HG03378 (cell line): ENCODE results near the gene FXYD1.

Experiments
- ATAC-seq: cut with Tn5 transposase; IDR thresholded peaks from one replicate; pipeline ENCODE4 v1.9.1; 2021; ENCODE audit warnings: mild to moderate bottlenecking, moderate library complexity; ENCODE audit not compliant: unreplicated experiment

FXYD1 gene

GRCh38 chr19:35106898-35107541 is 31.6 kb upstream of the FXYD1 start:
- no peak for ATAC-seq

DNA sequence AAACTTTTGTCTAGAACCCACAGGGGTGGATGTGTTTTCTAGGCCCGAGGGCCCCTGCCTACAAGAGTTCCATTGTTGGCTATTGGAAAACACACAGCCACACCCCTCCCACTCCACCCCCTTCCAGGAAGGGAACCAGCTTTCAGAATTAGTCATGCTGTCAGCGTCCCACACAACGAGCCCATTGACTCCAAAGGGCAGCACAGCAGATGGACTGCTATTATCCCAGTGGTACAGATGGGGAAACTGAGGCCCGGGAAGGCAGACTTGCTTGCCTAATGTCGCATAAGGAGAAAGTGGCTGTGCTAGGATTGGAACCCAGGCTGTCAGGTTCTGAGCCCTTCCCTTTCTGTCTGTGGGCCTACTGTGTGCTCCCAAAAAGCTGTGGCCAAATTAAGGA is 31.1 kb upstream of the FXYD1 start:
- ATAC-seq, result no peak

DNA sequence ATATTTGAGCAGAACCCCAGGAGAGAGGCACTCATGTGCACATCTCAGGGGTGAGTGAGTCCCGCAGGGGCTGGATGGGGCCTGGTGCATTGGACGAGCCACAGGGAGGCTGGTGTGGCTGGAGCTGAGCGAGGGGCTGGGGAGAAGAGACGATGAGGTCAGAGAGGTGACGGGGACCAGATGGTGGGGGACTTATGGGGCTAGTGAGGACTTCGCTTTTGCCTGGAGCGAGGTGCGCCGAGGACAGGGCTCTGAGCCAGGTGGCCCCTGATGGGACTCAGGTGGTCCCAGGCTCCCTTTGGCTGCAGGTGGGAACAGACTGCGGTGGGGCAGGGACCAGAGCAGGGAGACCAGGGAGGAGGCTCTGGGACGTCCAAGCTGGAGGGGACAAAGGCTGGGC is 29.9 kb upstream of the FXYD1 start:
- no peak for ATAC-seq

DNA sequence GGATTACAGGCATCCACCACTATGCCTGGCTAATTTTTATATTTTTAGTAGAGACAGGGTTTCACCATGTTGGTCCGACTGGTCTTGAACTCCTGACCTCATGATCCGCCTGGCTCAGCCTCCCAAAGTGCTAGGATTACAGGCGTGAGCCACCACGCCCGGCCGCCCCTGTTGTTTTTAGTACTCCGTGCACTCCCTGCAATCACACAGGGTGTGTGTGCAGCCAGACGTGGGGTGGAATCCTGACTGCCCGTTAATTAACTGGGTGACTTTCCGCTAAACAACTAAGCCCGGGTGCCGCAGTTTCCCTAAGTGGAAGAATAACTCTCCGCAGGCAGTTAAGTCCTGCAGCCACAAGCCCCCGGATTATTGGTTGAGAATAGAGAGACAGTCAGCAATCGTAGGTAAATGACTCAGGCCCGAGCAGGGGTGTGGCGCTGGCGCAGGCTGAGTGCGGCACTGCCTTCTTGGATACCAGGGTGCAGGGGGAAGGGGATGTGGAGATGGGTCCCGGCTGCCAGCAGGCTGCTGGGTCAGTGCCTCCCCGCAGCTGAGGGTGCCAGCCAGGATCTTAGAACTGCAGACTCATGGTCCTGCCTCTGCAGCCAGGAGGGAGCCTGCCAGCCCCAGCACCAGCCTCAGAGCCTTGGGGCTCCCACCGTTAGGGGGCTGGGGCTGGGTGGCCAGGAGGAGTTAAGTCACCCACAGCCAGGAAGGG is 29.1 kb upstream of the FXYD1 start:
- no peak for ATAC-seq

- ATAC-seq, result no peak
Observed at GRCh38 chr19:35110974-35111373, 27.6 kb upstream of the FXYD1 start.

DNA sequence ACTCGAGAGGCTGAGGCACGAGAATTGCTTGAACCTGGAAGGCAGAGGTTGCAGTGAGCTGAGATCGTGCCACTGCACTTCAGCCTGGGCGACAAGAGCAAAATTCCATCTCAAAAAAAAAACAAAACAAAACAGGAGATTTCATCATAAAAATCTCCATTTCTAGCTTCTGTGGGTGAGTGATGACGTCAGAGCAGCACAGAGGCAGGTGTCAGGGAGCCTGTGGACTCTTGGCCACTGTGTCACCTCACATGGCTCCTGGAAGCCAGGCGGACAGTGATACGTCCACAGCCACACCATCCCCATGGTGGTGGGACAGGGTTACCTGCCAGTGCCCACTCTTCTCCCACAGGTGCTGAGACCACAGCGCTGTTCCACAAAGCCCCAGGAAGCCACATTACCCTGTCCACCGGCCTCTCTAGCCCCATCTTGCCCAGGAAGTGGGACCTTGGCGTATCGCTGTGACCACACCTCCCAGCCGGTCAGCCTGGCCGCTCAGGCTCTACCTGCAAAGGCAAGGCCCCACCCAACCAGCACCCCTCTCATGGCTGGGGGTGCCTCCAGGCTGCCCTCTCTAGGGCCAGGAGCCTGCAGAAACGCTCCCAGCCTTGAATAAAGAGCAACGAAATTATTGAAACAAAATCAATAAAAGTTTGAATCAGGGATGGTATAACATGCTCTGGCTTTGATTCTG is 25.5 kb upstream of the FXYD1 start:
- no peak for ATAC-seq

- no peak for ATAC-seq
Observed at GRCh38 chr19:35114353-35115176, 24.1 kb upstream of the FXYD1 start.

GRCh38 chr19:35115177-35115951 is 23.3 kb upstream of the FXYD1 start, which contains the start of gene FXYD3:
TSS of gene FXYD3 (plus strand) at chr19:35115823. CDS start at chr19:35119377, 3,554 bp downstream.
- ATAC-seq, result no peak

- ATAC-seq, result no peak
Observed at GRCh38 chr19:35116072-35116801, 22.4 kb upstream of the FXYD1 start.

DNA sequence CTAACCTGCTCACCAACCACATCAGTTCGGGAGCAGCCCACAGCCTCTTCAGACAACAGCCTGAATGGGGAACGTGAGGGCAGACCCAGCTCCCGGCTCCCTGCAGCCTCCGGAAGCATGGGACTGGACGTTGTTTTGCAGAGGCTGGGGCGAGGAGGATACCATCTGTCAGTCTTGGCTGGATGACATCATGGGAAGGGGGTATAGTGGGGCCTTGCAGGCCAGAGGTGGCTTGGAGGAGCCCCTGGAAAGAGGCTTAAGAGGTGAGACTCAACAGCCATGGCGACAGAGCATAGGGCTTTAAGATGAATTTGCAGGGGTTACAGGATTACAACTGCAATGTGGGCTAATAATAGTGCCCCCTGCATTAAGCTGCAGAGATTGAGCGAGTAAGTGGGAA is 21.5 kb upstream of the FXYD1 start:
- ATAC-seq, result no peak

DNA sequence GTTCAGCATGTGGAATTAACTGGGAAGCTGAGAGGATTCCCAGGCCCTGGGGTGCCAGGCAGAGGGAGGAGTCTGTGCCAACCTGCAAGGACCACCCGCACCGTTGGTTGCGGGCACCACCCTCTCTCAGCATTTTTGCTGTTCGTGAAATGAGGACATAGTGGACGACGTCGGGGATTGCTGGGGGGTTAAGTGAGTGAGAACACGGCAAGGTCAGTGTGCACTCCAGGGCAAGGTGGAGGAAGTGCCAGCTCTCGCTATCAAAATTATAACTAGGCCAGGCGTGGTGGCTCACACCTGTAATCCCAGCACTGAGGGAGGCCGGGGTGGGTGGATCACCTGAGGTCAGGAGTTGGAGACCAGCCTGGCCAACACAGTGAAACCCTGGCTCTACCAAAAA is 20.8 kb upstream of the FXYD1 start:
- ATAC-seq, result no peak

- ATAC-seq, result no peak
Observed at GRCh38 chr19:35118268-35119020, 20.2 kb upstream of the FXYD1 start.

DNA sequence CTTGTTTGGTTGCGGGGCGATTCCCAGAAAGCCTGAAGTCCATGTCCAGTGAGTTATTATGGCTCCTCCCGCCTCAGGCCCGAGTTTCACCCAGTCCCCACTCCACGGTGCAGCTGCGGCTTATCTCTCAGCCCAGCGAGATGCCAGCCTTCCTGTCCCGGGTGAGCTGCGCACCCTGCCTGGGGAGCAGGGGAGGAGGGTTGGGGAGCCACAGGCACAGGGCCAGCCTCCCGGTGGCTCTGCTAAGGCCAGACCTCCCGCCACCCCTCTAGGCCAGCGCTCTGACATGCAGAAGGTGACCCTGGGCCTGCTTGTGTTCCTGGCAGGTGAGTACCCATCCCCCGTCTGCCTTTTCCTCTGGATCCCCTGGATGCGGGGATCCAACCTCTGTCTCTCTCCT is 19.5 kb upstream of the FXYD1 start:
- ATAC-seq, result no peak

DNA sequence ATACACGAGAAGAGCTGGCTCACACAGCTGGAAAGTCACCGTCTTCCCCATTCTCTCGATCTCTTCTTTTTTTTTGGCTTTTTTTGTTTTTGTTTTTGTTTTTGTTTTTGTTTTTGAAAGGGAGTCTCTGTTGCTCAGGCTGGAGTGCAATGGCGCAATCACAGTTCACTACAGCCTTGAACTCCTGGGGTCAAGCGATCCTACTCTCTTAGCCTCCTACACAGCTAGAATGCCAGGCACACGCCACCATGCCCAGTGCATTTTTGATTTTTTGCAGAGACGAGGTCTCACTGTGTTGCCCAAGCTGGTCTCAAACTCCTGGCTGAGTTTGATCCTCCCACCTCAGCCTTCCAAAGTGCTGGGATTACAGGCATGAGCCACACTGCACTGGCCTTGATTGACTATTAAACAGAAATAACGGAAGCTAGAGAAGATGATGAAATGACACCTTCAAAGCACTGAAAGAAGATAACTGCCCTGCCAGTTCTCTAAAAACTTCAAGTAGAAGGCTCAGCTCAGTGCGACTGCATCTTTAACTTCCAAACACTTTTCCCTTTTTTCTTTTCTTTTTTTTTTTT is 19.0 kb upstream of the FXYD1 start:
- ATAC-seq, result no peak

DNA sequence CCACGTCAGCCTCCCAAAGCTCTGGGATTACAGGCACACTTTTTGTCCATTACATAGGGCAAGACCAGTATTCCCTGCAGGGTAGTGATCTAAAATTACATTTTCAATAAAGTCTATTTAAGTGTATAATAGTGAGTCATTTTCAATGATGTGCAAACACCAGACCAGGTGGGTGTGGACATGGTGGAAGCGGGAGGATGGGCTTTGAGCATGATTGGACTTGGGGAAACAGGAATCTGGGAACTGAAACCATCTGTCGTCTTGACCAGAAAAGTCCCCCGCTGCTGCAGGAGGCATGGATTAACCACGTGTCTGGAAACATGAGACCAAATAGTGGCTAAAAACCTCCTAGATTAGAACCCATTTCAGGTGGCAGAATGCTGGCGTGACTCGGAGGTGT is 18.1 kb upstream of the FXYD1 start:
- ATAC-seq, result no peak

- no peak for ATAC-seq
Observed at GRCh38 chr19:35120898-35121297, 17.7 kb upstream of the FXYD1 start.

DNA sequence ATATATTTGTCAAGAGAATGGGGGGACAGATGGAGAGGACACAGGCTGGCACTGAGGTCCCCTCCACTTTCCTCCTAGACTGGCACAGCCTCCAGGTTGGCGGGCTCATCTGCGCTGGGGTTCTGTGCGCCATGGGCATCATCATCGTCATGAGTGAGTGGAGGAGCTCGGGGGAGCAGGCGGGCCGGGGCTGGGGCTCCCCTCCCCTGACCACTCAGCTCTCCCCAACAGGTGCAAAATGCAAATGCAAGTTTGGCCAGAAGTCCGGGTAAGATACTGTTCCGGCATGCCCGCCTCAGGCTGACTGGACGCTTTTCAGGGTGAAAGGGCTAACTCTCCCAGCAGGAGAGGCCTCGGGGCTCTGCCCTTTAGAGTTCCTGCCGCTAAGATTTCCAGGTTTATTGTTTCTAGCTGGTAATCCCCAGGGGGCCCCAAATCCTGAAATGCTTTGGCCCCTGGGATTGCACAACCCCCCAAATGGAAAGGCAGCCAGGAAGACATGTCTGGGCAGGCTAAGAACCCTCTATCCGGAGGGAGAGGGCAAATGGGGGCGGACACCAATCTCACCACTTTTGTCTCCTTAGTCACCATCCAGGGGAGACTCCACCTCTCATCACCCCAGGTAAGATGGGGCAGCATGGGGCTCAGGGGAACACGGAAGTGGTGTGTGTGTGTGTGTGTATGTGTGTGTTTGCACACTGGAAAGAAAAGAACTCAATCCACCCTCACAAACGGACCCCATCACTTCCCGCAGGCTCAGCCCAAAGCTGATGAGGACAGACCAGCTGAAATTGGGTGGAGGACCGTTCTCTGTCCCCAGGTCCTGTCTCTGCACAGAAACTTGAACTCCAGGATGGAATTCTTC is 15.7 kb upstream of the FXYD1 start:
- ATAC-seq, result no peak

DNA sequence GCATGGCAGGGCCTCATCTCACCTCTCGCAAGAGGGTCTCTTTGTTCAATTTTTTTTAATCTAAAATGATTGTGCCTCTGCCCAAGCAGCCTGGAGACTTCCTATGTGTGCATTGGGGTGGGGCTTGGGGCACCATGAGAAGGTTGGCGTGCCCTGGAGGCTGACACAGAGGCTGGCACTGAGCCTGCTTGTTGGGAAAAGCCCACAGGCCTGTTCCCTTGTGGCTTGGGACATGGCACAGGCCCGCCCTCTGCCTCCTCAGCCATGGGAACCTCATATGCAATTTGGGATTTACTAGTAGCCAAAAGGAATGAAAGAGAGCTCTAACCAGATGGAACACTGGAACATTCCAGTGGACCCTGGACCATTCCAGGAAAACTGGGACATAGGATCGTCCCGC is 15.1 kb upstream of the FXYD1 start:
- ATAC-seq, result no peak
